ENCODE measurements around the gene VMAC.

Gene VMAC

DNA sequence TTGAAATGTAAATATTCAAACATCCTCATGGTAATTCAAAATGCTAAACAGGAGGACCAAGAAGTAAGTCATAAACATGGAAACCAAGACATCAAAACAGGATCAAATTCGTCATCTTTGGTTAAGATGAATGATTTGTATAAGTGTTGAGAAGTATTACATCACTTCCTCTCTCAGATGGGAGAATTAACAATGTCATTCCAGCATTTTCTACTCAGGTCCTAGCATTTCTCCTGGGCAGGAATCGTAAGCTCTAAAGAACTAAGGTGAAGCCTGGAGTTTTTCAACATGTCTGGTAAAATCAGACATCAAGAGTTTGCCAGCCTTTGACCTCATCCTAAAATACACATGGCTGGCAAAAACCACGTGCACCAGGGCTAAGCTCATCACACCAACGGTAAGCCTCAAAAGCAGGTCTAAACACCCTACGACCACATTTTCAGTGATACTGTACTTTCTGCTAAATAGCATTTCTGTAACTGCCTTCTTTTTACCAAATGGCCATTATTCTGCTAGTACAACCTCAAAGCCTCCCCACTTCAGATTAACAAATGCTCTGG lies 48.4 kb downstream of the VMAC start:
- Histone ChIP-seq H3K36me3 (ENCODE audit: control insufficient read depth, insufficient read depth, low read length) (no peaks in the 10 kb centered on the region), H3K27me3 (ENCODE audit: control insufficient read depth, insufficient read depth, low read length, poor library complexity, severe bottlenecking) (no peaks in the 10 kb centered on the region), H3K4me1 (ENCODE audit: control insufficient read depth, insufficient read depth, low read length) (peaks cover 65% of the 10 kb centered on the region), H3K4me3 (ENCODE audit: insufficient read depth, low read depth, low read length) (no peak overlapping the region), H3K9me3 (ENCODE audit: control insufficient read depth, low read length) (no peaks in the 10 kb centered on the region), H3K27ac (ENCODE audit: insufficient read depth, low read depth, low read length, poor library complexity, severe bottlenecking) (no peak overlapping the region)
- WGBS, 2 experiments: 76 to 80% methylated on average over 4 to 5 of the region's 5 CpGs

DNA sequence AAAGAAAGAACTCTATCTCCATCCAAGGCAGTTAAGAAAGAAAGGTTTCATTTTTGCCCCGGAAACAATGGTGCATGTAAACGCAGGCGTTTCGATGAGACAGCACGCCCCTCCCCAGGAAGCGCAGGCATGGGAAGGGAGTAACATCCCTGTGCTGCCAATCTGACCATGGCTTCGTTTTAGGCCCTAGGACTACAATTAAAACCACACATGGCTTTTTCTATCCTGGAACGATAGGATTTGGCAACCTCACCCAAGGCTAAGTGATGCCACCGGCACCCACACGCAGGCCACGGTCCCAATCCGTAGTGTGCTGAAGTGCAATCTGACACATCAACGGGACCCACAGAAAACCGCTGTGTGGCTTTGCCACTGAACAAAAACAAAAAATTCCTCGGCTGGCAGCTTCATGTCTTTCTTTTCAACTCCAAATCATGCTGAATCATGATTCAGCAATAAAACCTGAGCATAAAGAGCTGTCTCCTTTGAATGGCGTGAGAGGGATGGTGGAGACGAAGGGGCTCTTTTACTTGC lies 49.1 kb downstream of the VMAC start:
- Histone ChIP-seq H3K27ac (ENCODE audit: insufficient read depth, low read depth, low read length, poor library complexity, severe bottlenecking) (no peak overlapping the region), H3K4me3 (ENCODE audit: insufficient read depth, low read depth, low read length) (no peak overlapping the region), H3K36me3 (ENCODE audit: control insufficient read depth, insufficient read depth, low read length) (no peaks in the 10 kb centered on the region), H3K9me3 (ENCODE audit: control insufficient read depth, low read length) (no peaks in the 10 kb centered on the region), H3K27me3 (ENCODE audit: control insufficient read depth, insufficient read depth, low read length, poor library complexity, severe bottlenecking) (no peaks in the 10 kb centered on the region), H3K4me1 (ENCODE audit: control insufficient read depth, insufficient read depth, low read length) (peaks cover 62% of the 10 kb centered on the region)
- WGBS, 2 experiments: 80% methylated on average over 17 of the region's 17 CpGs

DNA sequence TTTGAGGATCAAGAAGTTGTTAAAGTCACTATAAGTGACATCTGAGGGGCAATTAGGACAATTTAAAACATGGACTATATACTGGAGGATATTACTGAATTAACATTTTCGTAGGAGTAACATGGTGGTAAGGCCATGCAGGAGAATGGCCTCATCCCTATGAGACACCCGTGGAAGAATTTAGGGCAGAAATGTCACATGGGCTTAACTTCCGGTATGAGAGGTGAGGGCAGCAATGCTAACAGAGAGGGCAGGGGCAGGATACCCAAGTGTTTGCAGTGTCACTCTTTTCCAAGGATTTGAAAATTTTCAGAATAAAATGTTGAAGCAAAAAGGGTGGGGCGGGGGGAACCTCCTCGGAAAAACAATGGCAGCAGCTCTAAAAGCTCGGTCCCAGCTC lies 49.6 kb downstream of the VMAC start:
- Histone ChIP-seq H3K9me3 (ENCODE audit: control insufficient read depth, low read length) (no peaks in the 10 kb centered on the region), H3K27me3 (ENCODE audit: control insufficient read depth, insufficient read depth, low read length, poor library complexity, severe bottlenecking) (no peaks in the 10 kb centered on the region), H3K36me3 (ENCODE audit: control insufficient read depth, insufficient read depth, low read length) (no peaks in the 10 kb centered on the region), H3K4me1 (ENCODE audit: control insufficient read depth, insufficient read depth, low read length) (peaks cover 60% of the 10 kb centered on the region), H3K4me3 (ENCODE audit: insufficient read depth, low read depth, low read length) (no peak overlapping the region), H3K27ac (ENCODE audit: insufficient read depth, low read depth, low read length, poor library complexity, severe bottlenecking) (peak overlapping the region; percentile 56)
- 69 to 71% methylated on average over 6 of the region's 6 CpGs for WGBS, 2 experiments

GRCh38 chr19:5955636-5955935 lies 50.9 kb downstream of the VMAC start:
- Histone ChIP-seq H3K4me1 (ENCODE audit: control insufficient read depth, insufficient read depth, low read length) (peaks cover 47% of the 10 kb centered on the region), H3K36me3 (ENCODE audit: control insufficient read depth, insufficient read depth, low read length) (no peaks in the 10 kb centered on the region), H3K9me3 (ENCODE audit: control insufficient read depth, low read length) (no peaks in the 10 kb centered on the region), H3K27ac (ENCODE audit: insufficient read depth, low read depth, low read length, poor library complexity, severe bottlenecking) (no peak overlapping the region), H3K27me3 (ENCODE audit: control insufficient read depth, insufficient read depth, low read length, poor library complexity, severe bottlenecking) (no peaks in the 10 kb centered on the region), H3K4me3 (ENCODE audit: insufficient read depth, low read depth, low read length) (no peak overlapping the region)
- 82 to 90% methylated on average over 3 of the region's 3 CpGs for WGBS, 2 experiments

DNA sequence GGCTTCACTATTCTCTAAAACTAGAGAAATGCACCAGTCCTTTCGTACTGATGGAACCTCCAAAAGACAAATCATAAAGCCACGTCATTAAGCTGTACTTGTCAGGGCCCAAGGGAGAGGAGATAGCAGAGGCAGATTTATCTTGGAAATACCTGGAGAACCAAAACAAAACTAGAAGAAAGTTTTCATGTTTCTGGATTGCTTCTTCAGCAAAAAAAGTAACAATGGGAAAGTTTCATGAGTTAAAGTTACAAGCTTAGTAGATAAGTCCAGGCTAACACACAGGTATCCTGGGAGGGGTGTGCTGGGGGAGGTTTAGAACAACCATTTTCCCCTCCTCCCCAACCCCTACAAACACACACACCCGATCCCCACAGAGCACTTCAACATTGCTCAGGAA lies 51.7 kb downstream of the VMAC start:
- Histone ChIP-seq H3K4me1 (ENCODE audit: control insufficient read depth, insufficient read depth, low read length) (peaks cover 40% of the 10 kb centered on the region), H3K36me3 (ENCODE audit: control insufficient read depth, insufficient read depth, low read length) (no peaks in the 10 kb centered on the region), H3K4me3 (ENCODE audit: insufficient read depth, low read depth, low read length) (no peak overlapping the region), H3K27me3 (ENCODE audit: control insufficient read depth, insufficient read depth, low read length, poor library complexity, severe bottlenecking) (no peaks in the 10 kb centered on the region), H3K27ac (ENCODE audit: insufficient read depth, low read depth, low read length, poor library complexity, severe bottlenecking) (no peak overlapping the region), H3K9me3 (ENCODE audit: control insufficient read depth, low read length) (no peaks in the 10 kb centered on the region)
- WGBS, 2 experiments: 90 to 92% methylated on average over 3 of the region's 3 CpGs

DNA sequence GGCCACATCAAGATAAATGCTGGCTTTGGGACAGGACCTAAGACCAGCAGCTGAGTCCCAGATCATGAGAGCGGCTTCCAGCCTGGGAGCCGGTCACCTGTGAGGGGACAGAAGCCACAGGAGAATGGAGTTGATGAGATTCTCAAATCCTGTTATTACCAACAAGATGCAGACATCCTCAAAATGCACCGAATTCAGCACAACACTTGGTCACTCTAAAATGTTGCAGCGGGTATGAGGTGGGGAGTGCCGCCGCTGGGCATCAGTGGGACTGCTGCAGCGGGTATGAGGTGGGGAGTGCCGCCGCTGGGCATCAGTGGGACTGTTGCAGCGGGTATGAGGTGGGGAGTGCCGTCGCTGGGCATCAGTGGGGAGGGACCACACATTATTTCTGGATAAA lies 52.1 kb downstream of the VMAC start:
- Histone ChIP-seq H3K4me1 (ENCODE audit: control insufficient read depth, insufficient read depth, low read length) (peaks cover 36% of the 10 kb centered on the region), H3K36me3 (ENCODE audit: control insufficient read depth, insufficient read depth, low read length) (no peaks in the 10 kb centered on the region)
- WGBS, 2 experiments: 92 to 94% methylated on average over 12 of the region's 12 CpGs

GRCh38 chr19:5957170-5957569 lies 52.5 kb downstream of the VMAC start:
- WGBS, 2 experiments: 89 to 92% methylated on average over 10 of the region's 10 CpGs
- Histone ChIP-seq H3K9me3 (ENCODE audit: control insufficient read depth, low read length) (no peaks in the 10 kb centered on the region), H3K27me3 (ENCODE audit: control insufficient read depth, insufficient read depth, low read length, poor library complexity, severe bottlenecking) (no peaks in the 10 kb centered on the region), H3K36me3 (ENCODE audit: control insufficient read depth, insufficient read depth, low read length) (no peaks in the 10 kb centered on the region), H3K27ac (ENCODE audit: insufficient read depth, low read depth, low read length, poor library complexity, severe bottlenecking) (no peak overlapping the region), H3K4me1 (ENCODE audit: control insufficient read depth, insufficient read depth, low read length) (peaks cover 33% of the 10 kb centered on the region), H3K4me3 (ENCODE audit: insufficient read depth, low read depth, low read length) (no peak overlapping the region)

More for the DNA sequence above, 52.1 kb downstream of the VMAC start:
- no peak overlapping the region for H3K27ac ChIP-seq (ENCODE audit: insufficient read depth, low read depth, low read length, poor library complexity, severe bottlenecking)
- H3K9me3 ChIP-seq (ENCODE audit: control insufficient read depth, low read length): no peaks in the 10 kb centered on the region
- no peak overlapping the region for H3K4me3 ChIP-seq (ENCODE audit: insufficient read depth, low read depth, low read length)
- no peaks in the 10 kb centered on the region for H3K27me3 ChIP-seq (ENCODE audit: control insufficient read depth, insufficient read depth, low read length, poor library complexity, severe bottlenecking)

DNA sequence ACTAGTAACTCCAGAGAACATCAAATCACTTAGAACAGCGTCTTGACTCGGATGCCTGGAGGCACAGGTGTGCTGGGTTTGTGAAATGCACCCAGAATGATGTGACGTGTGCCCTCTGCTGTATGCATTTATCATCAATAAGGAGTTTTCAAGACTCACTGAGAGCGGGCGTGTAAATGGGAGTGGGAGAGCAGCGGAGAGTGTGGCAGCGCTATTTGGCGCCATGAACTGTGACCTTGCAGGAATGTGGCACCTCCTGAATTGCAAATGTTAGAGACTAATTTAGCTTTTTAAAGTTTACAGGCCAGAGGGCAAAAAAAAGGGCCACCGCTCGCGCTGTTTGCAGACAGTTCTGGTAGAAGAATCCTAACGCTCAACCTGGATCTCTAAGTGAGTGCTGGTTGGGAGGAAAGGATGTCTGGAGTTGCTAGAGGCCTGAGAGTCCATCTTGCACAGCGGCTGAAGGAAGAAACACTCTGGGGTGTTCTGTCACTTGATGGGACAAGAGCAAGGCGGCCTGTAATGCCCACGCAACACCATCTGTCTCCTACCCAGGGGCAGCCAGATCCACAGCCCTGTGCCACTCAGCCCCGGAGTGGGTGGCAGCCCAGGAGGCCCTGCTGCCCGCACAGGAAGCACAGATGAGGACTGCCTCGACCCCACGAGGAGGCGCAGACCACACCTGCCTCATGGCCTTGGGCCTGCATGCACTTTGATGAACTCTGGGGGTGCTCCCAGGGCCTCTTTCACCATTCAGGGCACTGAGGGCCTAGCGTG lies 53.6 kb downstream of the VMAC start:
- Histone ChIP-seq H3K27me3 (ENCODE audit: control insufficient read depth, insufficient read depth, low read length, poor library complexity, severe bottlenecking) (no peaks in the 10 kb centered on the region), H3K27ac (ENCODE audit: insufficient read depth, low read depth, low read length, poor library complexity, severe bottlenecking) (no peak overlapping the region), H3K9me3 (ENCODE audit: control insufficient read depth, low read length) (no peaks in the 10 kb centered on the region), H3K36me3 (ENCODE audit: control insufficient read depth, insufficient read depth, low read length) (no peaks in the 10 kb centered on the region), H3K4me3 (ENCODE audit: insufficient read depth, low read depth, low read length) (no peak overlapping the region), H3K4me1 (ENCODE audit: control insufficient read depth, insufficient read depth, low read length) (peaks cover 25% of the 10 kb centered on the region)
- 87 to 89% methylated on average over 21 of the region's 21 CpGs for WGBS, 2 experiments

DNA sequence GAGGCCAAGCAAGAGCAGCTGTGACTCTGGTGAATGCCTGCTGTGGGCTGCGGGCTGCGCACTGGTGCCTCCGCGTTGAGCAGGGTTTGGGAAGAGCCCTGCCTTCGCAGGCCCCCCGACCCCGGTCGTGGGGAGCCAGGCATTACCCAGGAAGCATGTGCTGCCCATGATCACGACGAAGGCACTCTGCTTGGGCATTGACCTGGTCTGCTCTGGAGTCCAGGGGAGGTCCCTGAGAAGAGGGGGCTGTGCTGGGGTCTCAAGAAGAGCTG lies 54.1 kb downstream of the VMAC start:
- H3K4me1 ChIP-seq (ENCODE audit: control insufficient read depth, insufficient read depth, low read length): peaks cover 19% of the 10 kb centered on the region
- no peaks in the 10 kb centered on the region for H3K9me3 ChIP-seq (ENCODE audit: control insufficient read depth, low read length)
- no peaks in the 10 kb centered on the region for H3K36me3 ChIP-seq (ENCODE audit: control insufficient read depth, insufficient read depth, low read length)
- H3K4me3 ChIP-seq (ENCODE audit: insufficient read depth, low read depth, low read length): no peak overlapping the region
- 89 to 91% methylated on average over 10 of the region's 10 CpGs for WGBS, 2 experiments
- H3K27ac ChIP-seq (ENCODE audit: insufficient read depth, low read depth, low read length, poor library complexity, severe bottlenecking): no peak overlapping the region
- H3K27me3 ChIP-seq (ENCODE audit: control insufficient read depth, insufficient read depth, low read length, poor library complexity, severe bottlenecking): no peaks in the 10 kb centered on the region

- peaks cover 14% of the 10 kb centered on the region for H3K4me1 ChIP-seq (ENCODE audit: control insufficient read depth, insufficient read depth, low read length)
These were observed 54.8 kb downstream of the VMAC start for GRCh38 chr19:5959260-5960004.

More at GRCh38 chr19:5959260-5960004, 54.8 kb downstream of the VMAC start:
- Histone ChIP-seq H3K9me3 (ENCODE audit: control insufficient read depth, low read length) (no peaks in the 10 kb centered on the region), H3K4me3 (ENCODE audit: insufficient read depth, low read depth, low read length) (no peak overlapping the region), H3K27ac (ENCODE audit: insufficient read depth, low read depth, low read length, poor library complexity, severe bottlenecking) (no peak overlapping the region), H3K36me3 (ENCODE audit: control insufficient read depth, insufficient read depth, low read length) (no peaks in the 10 kb centered on the region), H3K27me3 (ENCODE audit: control insufficient read depth, insufficient read depth, low read length, poor library complexity, severe bottlenecking) (no peaks in the 10 kb centered on the region)
- 92 to 96% methylated on average over 14 of the region's 14 CpGs for WGBS, 2 experiments
